HG03354 (cell line): ENCODE results near the gene RBMXL2.
A peak's percentile ranks its signal among the peaks of the same experiment; 100 is the strongest.

Experiments used
- ATAC-seq: cut with Tn5 transposase; IDR thresholded peaks from one replicate; pipeline ENCODE4 v1.9.1; 2021; ENCODE audit warnings: mild to moderate bottlenecking; ENCODE audit not compliant: unreplicated experiment, poor library complexity, severe bottlenecking

Gene RBMXL2

DNA sequence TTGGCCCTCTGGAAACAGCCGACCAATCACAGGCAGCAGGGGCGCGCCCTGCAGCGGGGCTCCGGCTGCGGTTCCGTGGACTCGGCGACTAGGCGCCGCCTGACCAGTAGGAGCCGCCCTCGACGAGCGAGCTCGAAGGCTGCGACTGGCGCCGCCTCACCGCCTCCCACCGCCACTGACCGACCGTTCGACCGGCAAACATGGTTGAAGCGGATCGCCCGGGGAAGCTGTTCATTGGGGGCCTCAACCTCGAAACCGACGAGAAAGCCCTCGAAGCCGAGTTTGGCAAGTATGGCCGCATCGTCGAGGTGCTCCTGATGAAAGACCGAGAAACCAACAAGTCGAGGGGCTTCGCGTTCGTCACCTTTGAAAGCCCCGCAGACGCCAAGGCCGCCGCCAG lies at the start of gene RBMXL2:
TSS of gene RBMXL2 (plus strand) at position 78 of the 400 bp plus-strand sequence. CDS start at position 201, 123 bp downstream.
- no peak for ATAC-seq

DNA sequence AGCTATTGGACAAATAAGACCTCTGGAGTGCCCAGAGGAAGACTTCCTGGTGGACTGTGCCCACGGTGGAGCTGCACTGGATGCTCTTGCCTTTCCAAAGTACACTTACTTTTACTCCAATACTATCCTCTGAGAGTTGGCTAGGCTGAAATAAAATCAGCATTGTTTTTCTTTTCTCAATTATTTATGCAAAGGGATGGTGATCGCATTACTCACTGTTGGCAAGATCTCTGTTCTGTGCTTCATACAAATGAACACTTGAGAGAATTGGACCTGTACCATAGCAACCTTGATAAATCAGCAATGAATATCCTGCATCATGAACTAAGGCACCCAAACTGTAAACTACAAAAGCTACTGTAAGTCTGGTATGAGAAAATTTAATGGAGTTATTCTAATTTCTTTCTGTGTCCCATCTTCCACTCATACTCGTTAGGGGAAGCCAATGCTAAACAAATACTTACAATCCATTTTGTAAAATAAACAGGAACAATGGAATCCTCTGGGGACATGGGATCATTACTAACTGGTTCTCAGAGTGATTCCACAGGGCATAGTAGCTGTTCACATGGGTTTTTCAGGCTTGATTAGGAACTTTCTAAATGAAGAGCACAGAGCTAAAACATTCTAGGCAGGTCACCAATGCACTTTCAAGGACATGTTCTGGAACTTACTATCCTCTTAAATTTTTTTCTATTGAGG lies 42.2 kb upstream of the RBMXL2 start:
- ATAC-seq = no peak

DNA sequence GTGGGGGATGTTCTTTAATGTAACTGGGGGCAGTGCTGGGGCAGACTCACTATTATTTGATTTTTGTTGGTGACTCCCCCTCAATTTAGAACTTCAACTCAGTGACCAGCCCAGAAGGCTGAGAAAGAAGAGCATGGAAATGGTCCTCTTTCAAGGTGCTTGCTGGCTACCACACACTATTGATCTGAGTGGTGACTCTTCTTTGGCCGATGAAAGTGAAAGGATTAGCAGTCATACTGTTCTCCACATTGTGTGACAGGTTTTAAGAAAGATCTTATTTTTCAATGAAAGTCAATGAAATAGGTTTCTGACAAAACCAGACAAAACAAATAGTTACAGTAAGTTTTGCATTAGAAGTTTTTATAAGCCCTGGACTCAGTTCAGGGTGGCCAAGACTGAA lies 38.6 kb upstream of the RBMXL2 start:
- ATAC-seq = no peak

DNA sequence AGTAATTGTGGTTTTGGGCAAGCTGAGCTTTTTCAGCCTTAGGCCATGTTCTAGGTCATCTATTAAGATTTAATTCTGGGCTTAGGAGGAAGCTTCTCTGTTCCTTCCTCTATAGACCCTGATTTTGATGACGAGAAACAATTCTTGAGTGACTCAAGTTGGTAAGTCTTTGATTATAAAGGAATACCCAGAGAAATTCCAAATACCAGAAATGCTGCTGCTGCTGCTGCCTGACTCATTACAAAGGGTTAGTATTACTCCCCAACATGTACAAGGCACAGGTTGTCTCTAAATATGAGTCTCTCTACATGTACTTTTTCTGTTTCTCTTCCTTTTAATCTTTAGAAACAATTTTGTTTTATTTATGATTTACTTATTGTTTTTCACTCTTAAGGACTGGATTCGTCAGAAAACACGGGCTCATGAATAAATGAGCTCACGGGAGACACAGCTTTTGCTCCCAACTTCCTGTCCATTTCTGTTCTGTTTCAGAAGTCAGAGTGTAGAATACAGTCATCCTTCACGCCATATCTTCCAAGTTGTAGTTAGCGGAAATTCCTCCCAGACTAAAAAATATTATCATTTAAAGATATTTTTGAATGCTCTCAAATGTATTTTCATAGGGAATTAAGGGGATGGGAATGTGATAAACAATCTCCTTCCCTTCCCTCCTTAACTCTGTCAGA lies 31.8 kb upstream of the RBMXL2 start:
- no peak for ATAC-seq

DNA sequence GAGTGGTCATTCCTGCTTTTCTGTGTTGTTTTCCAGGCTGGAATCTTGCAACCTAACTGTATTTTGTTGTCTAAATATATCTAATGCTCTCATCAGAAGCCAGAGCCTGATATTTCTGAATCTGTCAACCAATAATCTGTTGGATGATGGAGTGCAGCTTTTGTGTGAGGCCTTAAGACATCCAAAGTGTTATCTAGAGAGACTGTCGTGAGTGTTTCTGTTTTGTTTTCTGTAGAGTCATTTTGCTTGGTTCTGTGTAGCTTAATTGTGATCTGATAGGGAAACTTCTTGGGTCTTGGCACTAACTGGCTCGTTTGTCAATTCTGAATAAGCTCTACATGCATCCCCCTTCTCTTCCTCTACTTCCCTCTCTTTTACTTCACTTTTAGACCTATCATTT lies 31.2 kb upstream of the RBMXL2 start:
- no peak for ATAC-seq

DNA sequence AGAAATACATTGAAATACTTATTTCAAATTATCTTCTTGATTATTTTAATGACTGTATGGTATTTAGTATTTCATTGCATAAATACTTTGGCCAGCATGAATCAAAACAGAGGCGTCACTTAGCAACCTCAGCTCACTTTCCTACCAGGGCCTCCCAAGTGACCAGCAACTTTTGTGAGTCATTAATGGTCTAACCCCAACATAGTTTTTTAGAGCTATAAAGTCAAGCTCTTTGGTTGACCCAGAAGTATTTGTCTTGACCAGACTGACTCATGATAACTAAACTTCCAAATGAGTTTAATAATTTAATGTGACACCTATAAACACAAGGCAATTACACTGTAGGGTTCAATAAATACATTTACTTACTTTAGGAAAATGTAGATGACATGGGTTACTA lies 27.9 kb upstream of the RBMXL2 start:
- no peak for ATAC-seq

DNA sequence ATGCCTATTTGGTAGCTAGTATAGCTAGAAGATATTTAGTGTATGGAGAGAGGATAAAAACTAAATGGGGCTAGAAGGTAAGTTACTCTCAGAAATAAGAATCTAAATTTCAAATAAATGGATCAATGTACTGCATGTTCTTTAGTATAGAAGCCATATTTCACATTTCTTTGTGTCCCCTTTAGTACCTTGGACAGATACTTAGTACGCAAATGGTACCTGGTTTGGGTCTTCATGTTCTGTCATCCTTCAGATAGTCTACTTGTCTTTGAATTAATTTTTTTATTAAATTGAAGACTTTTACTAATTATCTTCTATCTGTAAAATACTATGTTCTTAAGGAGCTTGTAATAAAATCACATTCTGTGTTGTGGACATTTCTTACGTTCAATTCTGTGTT lies 26.3 kb upstream of the RBMXL2 start:
- no peak for ATAC-seq

DNA sequence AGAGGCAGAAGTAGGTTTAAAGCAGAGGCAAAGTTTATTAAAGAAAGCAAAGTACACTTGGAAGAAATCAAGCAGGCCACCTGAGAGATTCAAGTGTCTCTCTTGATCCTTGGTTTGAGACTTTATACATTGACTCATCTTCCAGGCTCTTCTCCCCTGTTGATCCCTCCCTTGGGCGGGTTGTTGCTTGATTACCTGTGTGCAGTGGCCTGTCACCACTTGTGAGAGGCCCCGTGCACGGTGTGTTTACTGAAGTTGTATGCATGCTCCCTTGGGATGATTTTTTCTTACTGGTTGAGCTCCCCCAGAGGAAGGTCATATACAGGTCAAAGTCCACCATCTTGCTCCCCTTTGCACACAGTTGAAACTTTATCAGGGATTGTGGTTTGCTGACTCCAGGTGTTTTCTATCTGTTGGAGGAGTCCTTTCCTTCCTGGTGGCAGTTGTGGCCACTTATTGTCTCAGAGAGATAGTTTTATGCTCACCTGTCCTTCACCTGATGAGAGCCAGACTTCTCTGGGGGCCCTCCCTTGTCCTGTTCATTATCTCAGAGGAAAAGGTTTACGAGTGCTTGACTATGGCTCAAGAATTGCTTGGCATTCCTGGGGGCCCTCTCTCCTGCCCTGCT lies 16.3 kb upstream of the RBMXL2 start:
- no peak for ATAC-seq

DNA sequence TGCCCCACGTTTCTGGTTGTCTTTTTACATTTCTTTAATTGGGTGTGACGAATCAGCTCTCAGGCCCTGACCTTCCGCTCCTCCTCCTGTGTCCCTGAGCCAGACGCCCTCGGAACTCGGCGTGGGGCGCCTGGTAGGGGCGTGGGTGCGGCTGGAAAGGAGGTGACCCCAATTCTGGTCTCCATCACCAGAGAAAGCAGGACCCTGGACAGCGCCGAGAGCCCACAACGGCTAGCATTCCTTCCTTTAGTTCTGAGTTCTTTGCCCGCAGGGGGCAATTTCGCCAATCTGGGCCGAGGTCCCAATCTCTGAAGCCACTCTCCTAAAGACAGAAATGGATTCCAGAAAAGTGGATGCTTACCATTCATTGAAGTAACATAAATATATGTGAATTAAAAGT lies 11.7 kb upstream of the RBMXL2 start:
- no peak for ATAC-seq

DNA sequence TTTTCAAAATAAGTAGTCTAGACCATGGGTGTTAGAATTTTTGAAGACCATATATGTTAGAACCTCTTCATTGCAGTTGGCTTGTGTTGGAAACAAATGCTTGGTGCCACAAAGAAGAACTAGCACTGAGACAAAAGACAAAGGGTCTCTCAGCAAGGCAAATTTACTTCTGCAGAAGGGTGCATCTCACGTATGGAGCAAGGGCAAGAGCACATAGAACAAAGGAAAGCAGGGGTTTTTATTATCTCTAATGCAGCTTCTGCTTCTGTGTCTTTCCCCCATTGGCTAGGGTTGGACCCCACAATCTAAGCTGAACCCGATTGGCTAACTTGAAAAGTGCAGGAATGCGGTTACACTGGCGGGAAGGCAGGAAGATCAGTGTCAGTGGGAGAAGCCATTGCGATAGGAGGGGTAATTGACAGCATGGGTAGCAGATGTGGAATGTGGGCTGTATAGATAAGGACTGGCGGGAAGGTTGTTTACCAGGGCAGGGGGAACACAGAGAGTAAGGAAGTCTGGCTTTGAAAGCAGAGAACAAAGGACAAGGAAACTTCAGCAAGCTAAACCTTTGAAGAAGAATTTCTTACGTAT lies 9.2 kb upstream of the RBMXL2 start:
- no peak for ATAC-seq

DNA sequence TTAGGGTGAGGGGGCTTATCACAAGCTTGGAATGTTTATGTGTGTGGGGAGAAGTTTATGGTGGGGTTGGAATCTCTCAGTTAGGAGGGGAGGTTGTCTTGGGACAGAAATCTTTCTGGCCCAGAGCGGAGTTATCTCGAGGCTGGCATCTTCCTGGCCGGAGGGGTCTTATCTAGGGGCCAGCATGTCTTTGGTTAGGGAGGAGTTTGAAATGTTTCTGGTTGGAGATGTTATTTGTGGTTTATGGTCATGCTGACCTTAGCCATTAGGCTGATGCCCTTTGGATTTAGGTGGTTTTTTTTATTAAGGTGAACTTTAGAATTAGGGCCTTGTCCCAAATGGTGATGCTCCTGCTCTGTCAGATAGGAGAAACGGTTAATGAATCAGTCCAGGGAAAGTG lies 7.9 kb upstream of the RBMXL2 start:
- ATAC-seq = no peak

DNA sequence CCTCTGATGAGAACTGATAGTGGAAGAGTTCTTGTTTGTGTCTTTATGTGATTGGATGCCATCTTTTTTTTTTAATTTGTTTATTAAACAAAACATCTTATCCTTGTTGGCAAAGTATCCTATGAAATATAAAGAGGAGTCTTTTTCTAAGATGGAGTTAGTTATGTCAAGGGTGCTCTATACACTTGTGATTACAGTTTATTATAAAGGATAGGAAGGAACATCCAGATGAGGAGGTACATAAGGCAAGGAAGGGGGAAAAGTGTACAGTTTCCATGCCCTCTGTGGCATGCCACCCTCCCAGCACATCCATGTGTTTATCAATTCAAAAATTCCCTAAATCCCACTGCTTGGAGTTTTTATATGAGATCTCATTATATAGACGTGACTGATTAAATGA lies 7.4 kb upstream of the RBMXL2 start:
- ATAC-seq = no peak

DNA sequence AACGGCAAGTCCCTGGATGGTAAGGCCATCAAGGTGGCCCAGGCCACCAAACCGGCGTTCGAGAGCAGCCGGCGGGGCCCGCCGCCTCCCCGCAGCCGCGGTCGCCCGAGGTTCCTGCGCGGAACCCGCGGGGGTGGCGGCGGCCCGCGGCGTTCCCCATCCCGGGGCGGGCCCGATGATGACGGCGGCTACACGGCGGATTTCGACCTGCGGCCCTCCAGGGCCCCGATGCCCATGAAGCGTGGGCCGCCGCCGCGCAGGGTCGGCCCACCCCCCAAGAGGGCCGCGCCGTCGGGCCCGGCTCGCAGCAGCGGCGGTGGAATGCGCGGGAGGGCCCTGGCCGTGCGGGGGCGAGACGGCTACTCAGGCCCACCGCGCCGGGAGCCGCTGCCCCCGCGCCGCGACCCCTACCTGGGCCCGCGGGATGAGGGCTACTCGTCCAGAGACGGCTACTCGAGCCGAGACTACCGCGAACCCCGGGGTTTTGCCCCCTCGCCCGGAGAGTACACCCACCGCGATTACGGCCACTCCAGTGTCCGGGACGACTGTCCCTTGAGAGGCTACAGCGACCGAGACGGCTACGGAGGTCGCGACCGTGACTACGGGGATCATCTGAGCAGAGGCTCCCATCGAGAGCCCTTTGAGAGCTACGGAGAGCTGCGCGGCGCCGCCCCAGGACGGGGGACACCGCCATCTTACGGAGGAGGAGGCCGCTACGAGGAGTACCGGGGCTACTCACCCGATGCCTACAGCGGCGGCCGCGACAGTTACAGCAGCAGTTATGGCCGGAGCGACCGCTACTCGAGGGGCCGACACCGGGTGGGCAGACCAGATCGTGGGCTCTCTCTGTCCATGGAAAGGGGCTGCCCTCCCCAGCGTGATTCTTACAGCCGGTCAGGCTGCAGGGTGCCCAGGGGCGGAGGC lies 792 bp downstream of the RBMXL2 start:
- no peak for ATAC-seq

DNA sequence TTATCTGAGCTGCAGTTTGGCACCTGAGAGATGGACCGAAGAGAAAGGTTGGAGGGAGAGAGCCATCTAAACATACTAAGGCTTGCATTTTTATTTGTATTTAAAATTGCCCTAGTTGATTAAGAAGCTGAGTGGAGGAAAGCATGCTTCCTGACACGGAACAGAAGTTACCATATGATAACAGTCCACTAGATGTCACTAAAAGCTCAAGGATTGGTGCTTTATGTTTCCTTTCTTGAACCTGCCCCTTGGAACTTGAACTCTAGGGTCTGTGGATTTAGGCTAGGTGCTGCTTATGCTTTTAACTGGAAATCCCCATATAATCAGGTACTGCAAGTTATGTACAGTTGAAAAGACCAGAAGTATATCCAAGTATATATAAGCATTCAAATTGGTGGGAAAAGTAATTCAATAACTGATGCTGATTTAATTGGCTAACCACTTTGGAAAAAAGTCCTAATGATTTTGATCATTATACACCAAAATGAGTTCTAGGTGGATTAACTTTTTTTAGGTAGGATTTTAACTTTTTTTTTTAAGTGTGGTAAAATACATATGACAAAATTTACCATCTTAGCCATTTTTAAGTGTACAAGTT lies 9.5 kb downstream of the RBMXL2 start:
- ATAC-seq = peak; percentile 87

DNA sequence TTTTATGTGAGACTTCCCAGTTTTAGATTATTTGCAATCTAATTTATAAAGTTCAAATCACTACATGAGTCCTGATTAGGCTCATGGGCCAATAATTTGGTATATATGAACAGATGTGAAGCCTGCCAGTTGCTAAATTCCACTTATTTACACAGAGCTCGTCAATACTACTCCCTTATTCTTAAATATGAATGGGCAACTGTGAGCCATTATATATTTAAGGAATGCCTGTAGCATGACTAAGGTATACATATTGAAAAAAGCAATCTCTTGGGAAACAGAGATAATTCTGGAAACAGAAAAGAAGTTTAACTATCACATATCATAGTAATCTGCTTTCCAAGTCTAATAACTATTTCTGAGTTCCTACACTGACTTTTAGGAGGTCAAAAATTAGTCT lies 27.0 kb downstream of the RBMXL2 start:
- ATAC-seq = no peak

DNA sequence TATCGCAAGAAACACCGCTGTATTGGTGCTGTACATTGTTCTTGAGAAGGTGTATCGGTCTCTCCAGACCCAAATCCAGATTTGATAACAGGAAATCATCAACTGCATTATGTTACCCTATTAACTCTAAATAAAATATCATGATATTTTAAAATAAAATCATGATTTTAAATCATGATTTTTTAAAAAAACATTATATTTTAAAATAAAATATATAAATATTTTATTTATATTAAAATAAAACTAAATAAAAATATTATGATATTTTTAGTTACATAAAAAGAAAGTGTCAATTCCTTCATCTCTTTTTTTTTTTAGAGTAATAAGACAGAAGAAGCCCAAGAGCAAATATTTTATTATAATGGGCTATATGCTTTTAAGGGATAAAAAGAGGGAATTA lies 27.6 kb downstream of the RBMXL2 start:
- ATAC-seq = no peak

DNA sequence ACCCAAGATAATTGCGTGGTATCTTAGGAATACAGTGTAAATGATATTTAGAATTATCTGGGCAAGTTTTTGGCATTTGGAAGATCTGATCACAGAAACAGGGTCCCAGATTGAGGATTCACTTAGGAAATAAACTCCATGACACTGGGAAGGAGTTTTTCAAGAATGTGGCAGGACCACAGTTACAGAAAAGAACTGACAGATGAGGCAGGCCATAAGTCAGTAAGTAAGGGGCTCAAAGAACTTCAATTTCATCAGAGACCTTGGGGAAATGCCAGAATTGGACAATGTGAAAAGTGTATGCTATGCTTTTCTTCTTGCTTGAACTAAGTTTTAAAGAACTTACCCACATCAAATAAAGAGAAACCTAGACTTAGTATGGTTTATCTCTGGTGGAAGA lies 49.3 kb downstream of the RBMXL2 start:
- no peak for ATAC-seq
